IMR-90 (cell line): Measurements from ENCODE around the gene RAB31. TPM values are rescaled to one million over a fixed set of nuclear protein-coding genes. Genes with fewer than 3 reads are reported as not detected.

Experiments used
- ATAC-seq: fragments of 200-7000 bp; cut with Tn5 transposase; 2 replicates; pipeline ENCODE4 v1.9.1; 2020; ENCODE audit warnings: low read depth, mild to moderate bottlenecking, moderate library complexity
- BruUV-seq: library from RNA; stranded (reverse); fragments of 400-500 nt; replicated peaks from 2 replicates; lab custom pipeline; 2021; lab: Mats Ljungman, UMichigan
- CTCF ChIA-PET: fragments of 300-600 bp; formaldehyde crosslinking; extraction: SDS; loops from one replicate; lab custom pipeline; 2021; ENCODE audit warnings: antibody characterized with exemption; lab: Yijun Ruan, JAX
- POLR2A ChIA-PET: fragments of 300-600 bp; sonication (Branson Sonifier 250); formaldehyde crosslinking; loops from one replicate; lab custom pipeline; 2022; ENCODE audit warnings: antibody characterized with exemption; ENCODE audit not compliant: unreplicated experiment; lab: Charles Lee
- DNase-seq: peaks from one replicate; pipeline ENCODE4 v3.0.0; 2013
- H2AFZ ChIP-seq: replicated peaks from 2 replicates; pipeline ENCODE3; 2013; ENCODE audit warnings: low read length, mild to moderate bottlenecking; ENCODE audit not compliant: poor library complexity
- H2AK5ac ChIP-seq: 2 replicates; pipeline ENCODE4 v1.6.1; 2013; ENCODE audit warnings: low read depth, low read length, inconsistent platforms
- H2AK9ac ChIP-seq: replicated peaks from 2 replicates; pipeline ENCODE3; 2013; ENCODE audit warnings: mild to moderate bottlenecking, low read depth, low read length, moderate library complexity; ENCODE audit not compliant: poor library complexity
- H2BK120ac ChIP-seq: 2 replicates; pipeline ENCODE4 v1.6.1; 2013; ENCODE audit warnings: low read depth, low read length, inconsistent platforms
- H2BK15ac ChIP-seq: 3 replicates; pipeline ENCODE4 v1.6.1; 2013; ENCODE audit warnings: low read depth, low read length, inconsistent platforms
- H2BK20ac ChIP-seq: 2 replicates; pipeline ENCODE4 v1.6.1; 2013; ENCODE audit warnings: low read depth, mild to moderate bottlenecking, inconsistent platforms, low read length, moderate library complexity
- H2BK5ac ChIP-seq: 2 replicates; pipeline ENCODE4 v1.6.1; 2013; ENCODE audit warnings: mild to moderate bottlenecking, low read depth, low read length, inconsistent platforms; ENCODE audit not compliant: poor library complexity, severe bottlenecking
- H3K14ac ChIP-seq: replicated peaks from 2 replicates; pipeline ENCODE4 v1.6.1; 2013; ENCODE audit warnings: low read depth, low read length, inconsistent platforms
- H3K18ac ChIP-seq: 2 replicates; pipeline ENCODE4 v1.6.1; 2013; ENCODE audit warnings: low read depth, low read length, control low read depth
- H3K23ac ChIP-seq: 2 replicates; pipeline ENCODE4 v1.6.1; 2013; ENCODE audit warnings: low read depth, low read length, inconsistent platforms
- H3K27ac ChIP-seq: 2 replicates; pipeline ENCODE4 v1.5.1; 2013; ENCODE audit warnings: mild to moderate bottlenecking, control low read depth, low read length; ENCODE audit not compliant: insufficient read depth
- H3K27me3 ChIP-seq: 2 replicates; pipeline ENCODE4 v1.6.1; 2013; ENCODE audit warnings: low read length; ENCODE audit not compliant: control insufficient read depth, insufficient read depth
- H3K36me3 ChIP-seq: 2 replicates; pipeline ENCODE4 v1.6.1; 2013; ENCODE audit warnings: low read length, mixed read lengths; ENCODE audit not compliant: control insufficient read depth, insufficient read depth
- H3K4ac ChIP-seq: 2 replicates; pipeline ENCODE4 v1.6.1; 2013; ENCODE audit warnings: low read depth, low read length, inconsistent platforms
- H3K4me1 ChIP-seq: 2 replicates; pipeline ENCODE4 v1.6.1; 2013; ENCODE audit warnings: low read length, mixed read lengths; ENCODE audit not compliant: control insufficient read depth, insufficient read depth
- H3K4me2 ChIP-seq: 2 replicates; pipeline ENCODE4 v1.6.1; 2013; ENCODE audit warnings: low read depth, mild to moderate bottlenecking, control low read depth, low read length, moderate library complexity
- H3K4me3 ChIP-seq: 2 replicates; pipeline ENCODE4 v1.5.1; 2013; ENCODE audit warnings: low read depth, mild to moderate bottlenecking, control low read depth, low read length, moderate library complexity; ENCODE audit not compliant: insufficient read depth
- H3K56ac ChIP-seq: 2 replicates; pipeline ENCODE4 v1.6.1; 2013; ENCODE audit warnings: low read length, inconsistent platforms; ENCODE audit not compliant: insufficient read depth; ENCODE audit errors: extremely low read depth
- H3K79me1 ChIP-seq, 2 experiments: 2 replicates each; pipeline ENCODE4 v1.6.1; 2013; ENCODE audit warnings: low read length in 2 of 2, inconsistent platforms in 1 of 2, low read depth in 1 of 2
- H3K9ac ChIP-seq: 2 replicates; pipeline ENCODE4 v1.6.1; 2013; ENCODE audit warnings: low read depth, low read length, control low read depth
- H3K9me1 ChIP-seq: 2 replicates; pipeline ENCODE4 v1.6.1; 2013; ENCODE audit warnings: low read length, inconsistent platforms; ENCODE audit not compliant: insufficient read depth
- H3K9me3 ChIP-seq: 2 replicates; pipeline ENCODE4 v1.6.1; 2013; ENCODE audit warnings: low read length; ENCODE audit not compliant: control insufficient read depth, insufficient read depth
- H4K20me1 ChIP-seq: 2 replicates; pipeline ENCODE4 v1.6.1; 2013; ENCODE audit warnings: low read length, inconsistent platforms; ENCODE audit not compliant: insufficient read depth
- H4K5ac ChIP-seq: 2 replicates; pipeline ENCODE4 v1.6.1; 2013; ENCODE audit warnings: mild to moderate bottlenecking, low read depth, low read length, control low read depth
- H4K8ac ChIP-seq, 2 experiments: 2 replicates each; pipeline ENCODE4 v1.6.1; 2013; ENCODE audit warnings: low read depth in 2 of 2, low read length in 2 of 2, control low read depth in 1 of 2, inconsistent platforms in 1 of 2
- H4K91ac ChIP-seq: 2 replicates; pipeline ENCODE4 v1.6.1; 2013; ENCODE audit warnings: low read depth, low read length, inconsistent platforms; ENCODE audit not compliant: insufficient read depth
- BHLHE40 ChIP-seq: fragments of 150-350 bp; IDR thresholded peaks from 2 replicates; pipeline ENCODE4 v1.6.1; 2016; ENCODE audit warnings: mild to moderate bottlenecking, low read depth, low read length
- CEBPB ChIP-seq: IDR thresholded peaks from 2 replicates; pipeline ENCODE4 v1.6.1; 2012; ENCODE audit warnings: low read depth, low read length, improper control_type of control experiment
- CHD1 ChIP-seq: IDR thresholded peaks from 2 replicates; pipeline ENCODE4 v1.6.1; 2012; ENCODE audit warnings: low read depth, low read length, improper control_type of control experiment
- FOS ChIP-seq: fragments of 150-350 bp; IDR thresholded peaks from 2 replicates; pipeline ENCODE4 v1.6.1; 2016; ENCODE audit warnings: low read depth, low read length
- MXI1 ChIP-seq: IDR thresholded peaks from 2 replicates; pipeline ENCODE4 v1.6.1; 2012; ENCODE audit warnings: low read depth, mild to moderate bottlenecking, low read length, moderate library complexity, borderline replicate concordance
- NFE2L2 ChIP-seq: fragments of 150-350 bp; IDR thresholded peaks from 2 replicates; pipeline ENCODE4 v1.6.1; 2016; ENCODE audit warnings: low read depth, mild to moderate bottlenecking, low read length
- POLR2A ChIP-seq: IDR thresholded peaks from 2 replicates; pipeline ENCODE4 v1.6.1; 2012; ENCODE audit warnings: mild to moderate bottlenecking, low read depth, low read length
- RAD21 ChIP-seq: IDR thresholded peaks from 2 replicates; pipeline ENCODE4 v1.6.1; 2012; ENCODE audit warnings: low read length, improper control_type of control experiment
- RCOR1 ChIP-seq: IDR thresholded peaks from 2 replicates; pipeline ENCODE4 v1.6.1; 2012; ENCODE audit warnings: mild to moderate bottlenecking, low read length, improper control_type of control experiment; ENCODE audit not compliant: insufficient replicate concordance
- RFX5 ChIP-seq: IDR thresholded peaks from 2 replicates; pipeline ENCODE4 v1.8.0; 2012; ENCODE audit warnings: low read depth, mild to moderate bottlenecking, low read length, moderate library complexity
- SMC3 ChIP-seq: fragments of 150-350 bp; IDR thresholded peaks from 2 replicates; pipeline ENCODE4 v1.6.1; 2016; ENCODE audit warnings: low read depth, mild to moderate bottlenecking, antibody characterized with exemption, low read length, moderate library complexity
- WGBS, 2 experiments: methylation state at CpG; one replicate each; pipeline versions ENCODE4 v1.1.5 to v1.1.7; 2013; ENCODE audit warnings: missing lambda C conversion rate in 2 of 2; ENCODE audit not compliant: insufficient read length in 1 of 2; ENCODE audit errors: extremely low coverage in 2 of 2; 5-methylcytosine and 5-hydroxymethylcytosine counted together
- dilution Hi-C: fragments of 300-500 bp; cut with HindIII; formaldehyde crosslinking; loops from one replicate; pipeline ENCODE4 v1.14.3; 2018; ENCODE audit warnings: low sequenced_read_pairs; ENCODE audit not compliant: unreplicated experiment
- in situ Hi-C: fragments of 300-500 bp; cut with MboI; formaldehyde crosslinking; loops from 3 replicates; pipeline ENCODE4 v1.14.3; 2019; ENCODE audit warnings: low sequenced_read_pairs, inconsistent platforms, mixed read lengths
- intact Hi-C: fragments of 100-400 bp; cut with micrococcal nuclease; formaldehyde crosslinking; loops from 2 replicates; pipeline ENCODE4 v1.10.0; 2022
- polyA plus RNA-seq, 3 experiments: library from polyadenylated mRNA; depleted of rRNA; stranded (reverse); fragments of >200 nt; gene quantifications; 2 replicates each; pipeline ENCODE4 v1.2.3, GENCODE V29; 2012; ENCODE audit warnings: low replicate concordance in 1 of 3
- total RNA-seq: library from RNA; depleted of rRNA; stranded (reverse); fragments of >200 nt; gene quantifications from 2 replicates; pipeline ENCODE4 v1.2.3, GENCODE V29; 2012
- TF ChIP-seq, protein P1 (sequence below): conservative IDR thresholded peaks from 2 replicates; pipeline ENCODE4 v1.5.1; 2012; ENCODE audit warnings: mild to moderate bottlenecking, low read depth, low read length, improper control_type of control experiment
- TF ChIP-seq, protein P2 (sequence below): fragments of 150-350 bp; IDR thresholded peaks from 2 replicates; pipeline ENCODE4 v1.6.1; 2017; ENCODE audit warnings: mild to moderate bottlenecking, antibody characterized with exemption, low read length, low read depth

The RAB31 gene
- total and polyA plus RNA-seq, 2 of the 4 experiments (the other 2 are of a cell fraction) = 13.8 to 26.9 TPM

DNA sequence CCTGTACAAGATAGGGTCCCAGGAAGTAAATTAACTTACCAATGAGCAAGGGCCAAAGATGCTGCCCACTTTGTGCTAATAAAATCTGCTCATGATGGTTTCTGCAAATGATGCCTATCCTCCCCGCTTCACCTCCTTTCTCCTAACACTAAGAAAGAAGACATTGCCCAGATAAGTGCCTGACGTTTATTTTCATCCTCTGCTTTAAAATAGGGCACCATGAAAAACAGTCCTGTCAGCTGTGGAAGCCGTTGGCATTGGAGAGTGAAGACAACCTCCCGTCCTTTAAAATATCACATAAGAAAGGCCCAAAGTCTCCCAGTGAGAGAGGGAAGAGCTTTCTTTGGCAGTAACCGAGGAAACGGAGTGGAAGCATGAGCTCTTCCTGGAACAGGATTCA is 176.0 kb downstream of the RAB31 start:
- ATAC-seq (no peak), DNase-seq (no peak)
- Histone ChIP-seq H3K4ac (no peak overlapping the region), H3K18ac (no peak overlapping the region), H2AK5ac (no peak overlapping the region), H3K9me1 (no peaks in the 10 kb centered on the region), H2AK9ac (no peak overlapping the region), H3K4me3 (no peak overlapping the region), H3K79me1 (no peaks in the 10 kb centered on the region), H3K23ac (no peak overlapping the region), H4K8ac (no peak overlapping the region), H3K9ac (no peak overlapping the region), H3K4me2 (no peak overlapping the region), H3K14ac (no peak overlapping the region), H2BK15ac (no peak overlapping the region), H2BK5ac (no peak overlapping the region), H2BK120ac (no peak overlapping the region), H3K36me3 (no peaks in the 10 kb centered on the region), H3K9me3 (no peaks in the 10 kb centered on the region), H4K20me1 (no peaks in the 10 kb centered on the region), H3K4me1 (peaks cover 1% of the 10 kb centered on the region; the same call in 1 of the 2 replicates), H3K27ac (no peak overlapping the region), H2AFZ (no peak overlapping the region), H3K27me3 (no peaks in the 10 kb centered on the region), H3K56ac (no peak overlapping the region), H4K5ac (no peak overlapping the region), H2BK20ac (no peak overlapping the region), H4K91ac (no peak overlapping the region)
- POLR2A ChIA-PET = no interaction called here
- in situ Hi-C loops (no loop called here), dilution Hi-C loops (no loop called here), intact Hi-C loops (loop anchor here (5.0 kb wide), 1 partner anchor 882 kb away; no protein-coding TSS in a partner anchor)
- BruUV-seq = no TSS peak
- WGBS, 2 experiments = 100% methylated on average over 2 of the region's 6 CpGs; no CpG with 5 or more reads in 1 of the 2 experiments
- CTCF ChIA-PET = no interaction called here
- no peak for TF ChIP-seq MXI1
- no peak for TF ChIP-seq RFX5
- TF ChIP-seq, protein P1, sequence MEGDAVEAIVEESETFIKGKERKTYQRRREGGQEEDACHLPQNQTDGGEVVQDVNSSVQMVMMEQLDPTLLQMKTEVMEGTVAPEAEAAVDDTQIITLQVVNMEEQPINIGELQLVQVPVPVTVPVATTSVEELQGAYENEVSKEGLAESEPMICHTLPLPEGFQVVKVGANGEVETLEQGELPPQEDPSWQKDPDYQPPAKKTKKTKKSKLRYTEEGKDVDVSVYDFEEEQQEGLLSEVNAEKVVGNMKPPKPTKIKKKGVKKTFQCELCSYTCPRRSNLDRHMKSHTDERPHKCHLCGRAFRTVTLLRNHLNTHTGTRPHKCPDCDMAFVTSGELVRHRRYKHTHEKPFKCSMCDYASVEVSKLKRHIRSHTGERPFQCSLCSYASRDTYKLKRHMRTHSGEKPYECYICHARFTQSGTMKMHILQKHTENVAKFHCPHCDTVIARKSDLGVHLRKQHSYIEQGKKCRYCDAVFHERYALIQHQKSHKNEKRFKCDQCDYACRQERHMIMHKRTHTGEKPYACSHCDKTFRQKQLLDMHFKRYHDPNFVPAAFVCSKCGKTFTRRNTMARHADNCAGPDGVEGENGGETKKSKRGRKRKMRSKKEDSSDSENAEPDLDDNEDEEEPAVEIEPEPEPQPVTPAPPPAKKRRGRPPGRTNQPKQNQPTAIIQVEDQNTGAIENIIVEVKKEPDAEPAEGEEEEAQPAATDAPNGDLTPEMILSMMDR = no peak
- TF ChIP-seq RAD21 = no peak
- no peak for TF ChIP-seq FOS
- no peak for TF ChIP-seq CEBPB
- no peak for TF ChIP-seq BHLHE40
- TF ChIP-seq RCOR1 = no peak
- TF ChIP-seq SMC3 = no peak
- TF ChIP-seq CHD1 = no peak
- TF ChIP-seq POLR2A = no peak
- TF ChIP-seq, protein P2, sequence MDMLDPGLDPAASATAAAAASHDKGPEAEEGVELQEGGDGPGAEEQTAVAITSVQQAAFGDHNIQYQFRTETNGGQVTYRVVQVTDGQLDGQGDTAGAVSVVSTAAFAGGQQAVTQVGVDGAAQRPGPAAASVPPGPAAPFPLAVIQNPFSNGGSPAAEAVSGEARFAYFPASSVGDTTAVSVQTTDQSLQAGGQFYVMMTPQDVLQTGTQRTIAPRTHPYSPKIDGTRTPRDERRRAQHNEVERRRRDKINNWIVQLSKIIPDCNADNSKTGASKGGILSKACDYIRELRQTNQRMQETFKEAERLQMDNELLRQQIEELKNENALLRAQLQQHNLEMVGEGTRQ = no peak
- TF ChIP-seq NFE2L2 = no peak
